H1 (cell line): ENCODE measurements around the gene LTBP1. TPM values are rescaled to one million over a fixed set of nuclear protein-coding genes. Genes with fewer than 3 reads are reported as not detected.

ENCODE experiments used
- CTCF ChIA-PET: fragments of 300-600 bp; sonication (Branson Sonifier 250); formaldehyde crosslinking; loops from one replicate; lab custom pipeline; 2021; ENCODE audit not compliant: partially characterized antibody; lab: Charles Lee
- POLR2A ChIA-PET: fragments of 300-600 bp; sonication (Branson Sonifier 250); formaldehyde crosslinking; loops from one replicate; lab custom pipeline; 2021; ENCODE audit warnings: inconsistent platforms; ENCODE audit not compliant: partially characterized antibody; lab: Charles Lee
- DNase-seq, 2 experiments: peaks; one replicate each; pipeline versions ENCODE4 v3.0.0 to v3.0.0-alpha.2; 2010 to 2022; ENCODE audit warnings: low spot score in 2 of 2, low read depth in 1 of 2, mixed read lengths in 1 of 2
- FAIRE-seq: peaks from 2 replicates; lab custom pipeline; 2011; peaks lifted over from hg19 to GRCh38; lab: Jason Lieb, UNC
- H2AFZ ChIP-seq: 2 replicates; pipeline ENCODE4 v1.8.1; 2012; ENCODE audit warnings: low read length, inconsistent platforms
- H2AK5ac ChIP-seq: 2 replicates; pipeline ENCODE4 v1.6.1; 2013; ENCODE audit warnings: low read depth, low read length
- H2BK120ac ChIP-seq: replicated peaks from 2 replicates; pipeline ENCODE3; 2013; ENCODE audit warnings: low read depth, low read length, inconsistent platforms
- H2BK12ac ChIP-seq: 2 replicates; pipeline ENCODE4 v1.6.1; 2013; ENCODE audit warnings: low read depth, low read length
- H2BK15ac ChIP-seq: 2 replicates; pipeline ENCODE4 v1.6.1; 2013; ENCODE audit warnings: low read length
- H2BK20ac ChIP-seq: 2 replicates; pipeline ENCODE4 v1.6.1; 2013; ENCODE audit warnings: low read length
- H2BK5ac ChIP-seq: 2 replicates; pipeline ENCODE4 v1.6.1; 2013; ENCODE audit warnings: low read depth, low read length
- H3K14ac ChIP-seq: 2 replicates; pipeline ENCODE4 v1.6.1; 2013; ENCODE audit warnings: inconsistent platforms; ENCODE audit not compliant: insufficient read length
- H3K18ac ChIP-seq: 2 replicates; pipeline ENCODE4 v1.6.1; 2013; ENCODE audit warnings: low read length; ENCODE audit errors: extremely low read depth
- H3K23ac ChIP-seq: 2 replicates; pipeline ENCODE4 v1.6.1; 2013; ENCODE audit warnings: inconsistent platforms; ENCODE audit not compliant: insufficient read length
- H3K23me2 ChIP-seq: 2 replicates; pipeline ENCODE4 v1.6.1; 2013; ENCODE audit warnings: low read depth, low read length
- H3K27ac ChIP-seq: 2 replicates; pipeline ENCODE4 v1.6.1; 2011; ENCODE audit warnings: low read depth, low read length, inconsistent platforms
- H3K27me3 ChIP-seq, 4 experiments: replicated peaks in 1 of 4; 1 replicate in 1 of 4; 2 replicates in 3 of 4; pipeline versions ENCODE4 v1.6.1 to v1.8.1; 2011 to 2013; ENCODE audit warnings: low read length in 3 of 4, mild to moderate bottlenecking in 3 of 4, inconsistent platforms in 2 of 4, mixed read lengths in 2 of 4, moderate library complexity in 1 of 4; ENCODE audit not compliant: control insufficient read depth in 3 of 4, insufficient read depth in 3 of 4; ENCODE audit errors: extremely low read depth in 1 of 4
- H3K36me3 ChIP-seq, 4 experiments: 2 replicates each; pipeline versions ENCODE4 v1.6.1 to v1.8.1; 2011 to 2013; ENCODE audit warnings: mild to moderate bottlenecking in 4 of 4, low read length in 3 of 4, moderate library complexity in 2 of 4, control low read depth in 1 of 4, inconsistent platforms in 1 of 4; ENCODE audit not compliant: insufficient read depth in 4 of 4, control insufficient read depth in 2 of 4
- H3K4ac ChIP-seq: replicated peaks from 2 replicates; pipeline ENCODE3; 2013; ENCODE audit warnings: low read length, low read depth, mixed read lengths, inconsistent platforms; ENCODE audit not compliant: insufficient read length
- H3K4me1 ChIP-seq, 4 experiments: replicated peaks in 1 of 4; 1 replicate in 1 of 4; 2 replicates in 3 of 4; pipeline versions ENCODE4 v1.6.1 to v1.8.1; 2011 to 2013; ENCODE audit warnings: low read length in 3 of 4, inconsistent platforms in 2 of 4, mixed read lengths in 1 of 4; ENCODE audit not compliant: insufficient read depth in 4 of 4, control insufficient read depth in 3 of 4
- H3K4me2 ChIP-seq, 2 experiments: 2 replicates each; pipeline versions ENCODE4 v1.6.1 to v1.8.1; 2011 to 2013; ENCODE audit warnings: low read depth in 2 of 2, low read length in 2 of 2, control low read depth in 1 of 2, inconsistent platforms in 1 of 2, mild to moderate bottlenecking in 1 of 2; ENCODE audit not compliant: insufficient read depth in 1 of 2
- H3K4me3 ChIP-seq, 4 experiments: fragments of 200-600, 300-600 bp in 1 of 4; sonication (generic), shearing (Covaris generic), sonication (Bioruptor Twin) in 1 of 4; 2 replicates each; pipeline versions ENCODE4 v1.5.1 to v1.8.1; 2011 to 2016; ENCODE audit warnings: low read length in 4 of 4, low read depth in 3 of 4, control low read depth in 2 of 4, inconsistent platforms in 2 of 4, mild to moderate bottlenecking in 2 of 4, mixed read lengths in 1 of 4, moderate library complexity in 1 of 4; ENCODE audit not compliant: insufficient read depth in 2 of 4; ENCODE audit errors: extremely low read depth in 1 of 4
- H3K56ac ChIP-seq: replicated peaks from 2 replicates; pipeline ENCODE3; 2013; ENCODE audit warnings: low read depth, mild to moderate bottlenecking, mixed read lengths, low read length, inconsistent platforms; ENCODE audit not compliant: insufficient read length
- H3K79me1 ChIP-seq: 2 replicates; pipeline ENCODE4 v1.6.1; 2013; ENCODE audit warnings: low read depth, low read length, control low read depth
- H3K79me2 ChIP-seq, 2 experiments: 2 replicates each; pipeline versions ENCODE4 v1.6.1 to v1.8.1; 2012 to 2013; ENCODE audit warnings: low read length in 2 of 2, mild to moderate bottlenecking in 2 of 2, inconsistent platforms in 1 of 2; ENCODE audit not compliant: insufficient read depth in 2 of 2, control insufficient read depth in 1 of 2
- H3K9ac ChIP-seq, 4 experiments: replicated peaks in 1 of 4; 1 replicate in 1 of 4; 2 replicates in 3 of 4; pipeline versions ENCODE4 v1.6.1 to v1.8.1; 2011 to 2013; ENCODE audit warnings: low read depth in 3 of 4, low read length in 3 of 4, control low read depth in 2 of 4, mild to moderate bottlenecking in 2 of 4, moderate library complexity in 2 of 4, inconsistent platforms in 1 of 4; ENCODE audit errors: extremely low read depth in 1 of 4
- H3K9me3 ChIP-seq, 2 experiments: 2 replicates each; pipeline versions ENCODE4 v1.6.1 to v1.8.1; 2012 to 2013; ENCODE audit warnings: mild to moderate bottlenecking in 2 of 2, moderate library complexity in 2 of 2, control low read depth in 1 of 2, inconsistent platforms in 1 of 2, low read depth in 1 of 2, low read length in 1 of 2, mixed read lengths in 1 of 2; ENCODE audit not compliant: insufficient read depth in 2 of 2
- H4K20me1 ChIP-seq, 2 experiments: replicated peaks in 1 of 2; 2 replicates each; pipeline versions ENCODE3 to v1.8.1; 2011 to 2013; ENCODE audit warnings: inconsistent platforms in 2 of 2, low read length in 2 of 2, mild to moderate bottlenecking in 1 of 2; ENCODE audit not compliant: insufficient read depth in 2 of 2, control insufficient read depth in 1 of 2
- H4K5ac ChIP-seq: 2 replicates; pipeline ENCODE4 v1.6.1; 2013; ENCODE audit warnings: low read length, low read depth, mixed read lengths, inconsistent platforms; ENCODE audit not compliant: insufficient read length
- H4K8ac ChIP-seq: 2 replicates; pipeline ENCODE4 v1.8.0; 2013; ENCODE audit warnings: mild to moderate bottlenecking, moderate library complexity, low read length, inconsistent platforms; ENCODE audit not compliant: insufficient read depth; ENCODE audit errors: extremely low read depth
- H4K91ac ChIP-seq: replicated peaks from 2 replicates; pipeline ENCODE3; 2013; ENCODE audit warnings: low read length, mixed read lengths, inconsistent platforms; ENCODE audit not compliant: insufficient read length
- BACH1 ChIP-seq: IDR thresholded peaks from 2 replicates; pipeline ENCODE4 v1.6.1; 2012; ENCODE audit warnings: low read length, improper control_type of control experiment
- BRCA1 ChIP-seq: IDR thresholded peaks from 2 replicates; pipeline ENCODE4 v1.6.1; 2012; ENCODE audit warnings: low read depth, low read length, improper control_type of control experiment
- CBX8 ChIP-seq: fragments of 300-800, 300-1000 bp; sonication (generic); IDR thresholded peaks from 2 replicates; pipeline ENCODE4 v1.7.1; 2016; ENCODE audit warnings: low read depth, low read length, borderline replicate concordance
- CHD1 ChIP-seq: IDR thresholded peaks from 2 replicates; pipeline ENCODE4 v1.6.1; 2012; ENCODE audit warnings: low read depth, low read length, improper control_type of control experiment
- EZH2 ChIP-seq: fragments of 200-600 bp; sonication (generic); IDR thresholded peaks from 2 replicates; pipeline ENCODE4 v1.7.1; 2012; ENCODE audit warnings: low read depth, mild to moderate bottlenecking, moderate library complexity, low read length, inconsistent platforms; ENCODE audit not compliant: severe bottlenecking
- GTF2F1 ChIP-seq: IDR thresholded peaks from 2 replicates; pipeline ENCODE4 v1.6.1; 2012; ENCODE audit warnings: low read depth, low read length, improper control_type of control experiment, borderline replicate concordance
- HDAC6 ChIP-seq: IDR thresholded peaks from one replicate; pipeline ENCODE4 v1.7.1; 2012; ENCODE audit warnings: low read depth, mild to moderate bottlenecking, inconsistent platforms, low read length, moderate library complexity
- KDM4A ChIP-seq: IDR thresholded peaks from one replicate; pipeline ENCODE4 v1.7.1; 2012; ENCODE audit warnings: low read depth, mild to moderate bottlenecking, moderate library complexity, low read length, inconsistent platforms; ENCODE audit not compliant: severe bottlenecking
- NANOG ChIP-seq: IDR thresholded peaks from 2 replicates; pipeline ENCODE4 v1.6.1; 2011; ENCODE audit warnings: low read length, low read depth, mild to moderate bottlenecking, inconsistent platforms; ENCODE audit not compliant: insufficient read depth, poor library complexity, severe bottlenecking
- POLR2A ChIP-seq, 2 experiments: IDR thresholded peaks; 1 replicate in 1 of 2; 2 replicates in 1 of 2; pipeline ENCODE4 v1.6.1; 2011; ENCODE audit warnings: low read depth in 2 of 2, low read length in 2 of 2, mild to moderate bottlenecking in 2 of 2; ENCODE audit errors: control extremely low read depth in 1 of 2
- POLR2AphosphoS5 ChIP-seq: IDR thresholded peaks from 2 replicates; pipeline ENCODE4 v1.6.1; 2011; ENCODE audit warnings: low read depth, low read length
- RNF2 ChIP-seq: fragments of 200-900, 300-1000 bp; sonication (generic); IDR thresholded peaks from 2 replicates; pipeline ENCODE4 v1.7.1; 2016; ENCODE audit warnings: borderline replicate concordance, low read depth, mild to moderate bottlenecking, antibody characterized with exemption, low read length; ENCODE audit not compliant: poor library complexity, severe bottlenecking; ENCODE audit errors: missing control alignments
- SIX5 ChIP-seq: IDR thresholded peaks from 2 replicates; pipeline ENCODE4 v1.6.1; 2011; ENCODE audit warnings: mild to moderate bottlenecking, low read depth, low read length
- YY1 ChIP-seq: IDR thresholded peaks from 2 replicates; pipeline ENCODE4 v1.6.1; 2011; ENCODE audit warnings: low read depth, mild to moderate bottlenecking, low read length
- polyA plus RNA-seq, 7 experiments: library from polyadenylated mRNA; depleted of rRNA in 3 of 7; stranded (reverse) in 5 of 7; unstranded in 2 of 7; fragments of >200 nt in 5 of 7; fragments of 200-250 nt in 2 of 7; gene quantifications; 1 replicate in 5 of 7; 2 replicates in 1 of 7; 4 replicates in 1 of 7; pipeline versions ENCODE4 v1.2.1 to v1.2.3, GENCODE V29; 2011 to 2013; ENCODE audit warnings: missing spikeins in 2 of 7, mixed read lengths in 2 of 7
- total RNA-seq: library from RNA; stranded (reverse); fragmentation: NEBNext Ultra II Directional; extraction: Animal tissue kit (Norgen Biotek cat#: 25700); gene quantifications from 2 replicates; pipeline ENCODE4 v1.2.1, GENCODE V29; 2021
- TF ChIP-seq, protein P1 (sequence below): IDR thresholded peaks from 2 replicates; pipeline ENCODE4 v1.6.1; 2012; ENCODE audit warnings: inconsistent platforms

LTBP1 gene
- total and polyA plus RNA-seq, 2 of the 8 experiments (the other 6 are each of a cell fraction or from before 2014, with no cell fraction given) = 15.4 to 24.7 TPM

DNA sequence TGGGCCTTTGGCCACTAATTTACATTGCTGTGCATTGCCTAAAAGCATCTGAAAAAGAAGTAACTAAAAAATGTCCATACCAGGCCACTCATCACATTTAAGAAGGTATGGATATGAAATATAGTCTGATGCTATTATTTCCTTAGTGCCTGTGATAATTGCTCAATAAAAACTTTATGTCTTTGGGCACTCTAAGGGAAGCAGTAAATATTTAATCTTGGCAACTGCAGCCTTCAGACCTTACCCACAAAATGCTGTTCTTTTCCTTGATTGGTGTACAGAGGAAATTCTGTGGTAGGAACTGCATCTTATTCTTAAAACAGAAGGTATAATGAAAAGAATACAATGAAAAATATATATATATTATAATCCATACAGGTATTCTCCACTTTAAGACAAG, 403.9 kb downstream of the LTBP1 start:
- H2BK5ac ChIP-seq = no peak overlapping the region
- no peak overlapping the region for H3K56ac ChIP-seq
- POLR2A ChIA-PET = no interaction called here
- DNase-seq (no peak), FAIRE-seq (no peak)
- no peak overlapping the region for H2AK5ac ChIP-seq
- H2BK20ac ChIP-seq = no peak overlapping the region
- CTCF ChIA-PET = interaction anchor here (1.6 to 2.2 kb wide), 3 partner anchors 22 to 45 kb away, joined by 5 to 9 read pairs (median 8); no protein-coding TSS in a partner anchor
- no peak overlapping the region for H2BK120ac ChIP-seq
- no peak overlapping the region for H3K9ac ChIP-seq
- no peaks in the 10 kb centered on the region for H3K27me3 ChIP-seq
- no peak overlapping the region for H3K4me3 ChIP-seq
- H3K4me1 ChIP-seq = no peaks in the 10 kb centered on the region
- peaks cover 0 to 3% (median 0%) of the 10 kb centered on the region in 4 experiments; a peak in 1 of 8 replicates for H3K36me3 ChIP-seq
- H2BK12ac ChIP-seq = no peak overlapping the region
- peaks cover 0 to 3% of the 10 kb centered on the region in 2 experiments; a peak in 1 of 4 replicates for H3K9me3 ChIP-seq
- H4K91ac ChIP-seq = no peak overlapping the region
- H3K79me1 ChIP-seq = no peaks in the 10 kb centered on the region
- no peak overlapping the region for H3K4me2 ChIP-seq
- H2AFZ ChIP-seq = no peak overlapping the region
- no peak overlapping the region for H3K23ac ChIP-seq
- H3K79me2 ChIP-seq = no peaks in the 10 kb centered on the region
- no peaks in the 10 kb centered on the region for H3K23me2 ChIP-seq
- H3K4ac ChIP-seq = no peak overlapping the region
- no peak overlapping the region for H3K14ac ChIP-seq
- H4K8ac ChIP-seq = no peak overlapping the region
- no peak overlapping the region for H2BK15ac ChIP-seq
- H4K5ac ChIP-seq = no peak overlapping the region
- no peak overlapping the region for H3K18ac ChIP-seq
- no peaks in the 10 kb centered on the region for H4K20me1 ChIP-seq
- no peak overlapping the region for H3K27ac ChIP-seq
- TF ChIP-seq POLR2A (IDR thresholded peaks at IDR 0.05; ENCODE audit: control extremely low read depth in 1 of 2, low read depth in 2 of 2, low read length in 2 of 2) (no peak), RNF2 (no peak), KDM4A (no peak), POLR2AphosphoS5 (no peak), CHD1 (no peak), CBX8 (no peak), NANOG (no peak), YY1 (no peak), GTF2F1 (no peak), SIX5 (no peak), HDAC6 (no peak), BRCA1 (no peak), EZH2 (no peak), BACH1 (no peak)
- TF ChIP-seq, protein P1, sequence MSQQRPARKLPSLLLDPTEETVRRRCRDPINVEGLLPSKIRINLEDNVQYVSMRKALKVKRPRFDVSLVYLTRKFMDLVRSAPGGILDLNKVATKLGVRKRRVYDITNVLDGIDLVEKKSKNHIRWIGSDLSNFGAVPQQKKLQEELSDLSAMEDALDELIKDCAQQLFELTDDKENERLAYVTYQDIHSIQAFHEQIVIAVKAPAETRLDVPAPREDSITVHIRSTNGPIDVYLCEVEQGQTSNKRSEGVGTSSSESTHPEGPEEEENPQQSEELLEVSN = no peak
